Measurements from ENCODE around the gene CALM1. TPM values are rescaled to one million over a fixed set of nuclear protein-coding genes. Genes with fewer than 3 reads are reported as not detected.

The CALM1 gene
- polyA plus RNA-seq, 1 experiment: 251 TPM

DNA sequence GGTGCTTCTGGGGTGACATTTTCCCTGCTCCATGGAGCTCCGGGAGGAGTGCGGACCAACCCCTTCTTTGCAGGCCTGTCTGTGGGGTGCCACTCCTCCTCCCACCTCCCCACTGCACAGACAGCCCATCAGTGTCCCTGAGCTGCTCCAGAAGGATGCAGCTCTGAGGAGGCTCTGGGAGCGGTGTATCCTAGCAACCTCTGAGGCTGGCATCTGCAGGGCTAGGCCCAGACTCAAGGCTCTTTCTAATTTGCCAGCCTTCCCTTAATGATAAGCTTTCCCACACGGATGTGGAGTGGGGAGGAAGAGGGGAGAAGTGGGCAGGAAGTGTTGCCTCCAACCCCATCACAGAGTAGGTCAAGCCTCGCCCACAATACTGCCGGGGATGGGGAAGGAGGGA lies 59.7 kb downstream of the CALM1 start:
- Histone ChIP-seq H3K36me3 (ENCODE audit: control insufficient read depth, insufficient read depth, low read length) (no peaks in the 10 kb centered on the region), H3K27me3 (ENCODE audit: control insufficient read depth, insufficient read depth, low read length) (peaks cover 2% of the 10 kb centered on the region; the same call in 1 of the 2 replicates), H3K4me3 (ENCODE audit: low read depth, low read length) (no peak overlapping the region)
- ChIA-PET POLR2A (no interaction called here), CTCF (no interaction called here)
- TF ChIP-seq, protein P1, sequence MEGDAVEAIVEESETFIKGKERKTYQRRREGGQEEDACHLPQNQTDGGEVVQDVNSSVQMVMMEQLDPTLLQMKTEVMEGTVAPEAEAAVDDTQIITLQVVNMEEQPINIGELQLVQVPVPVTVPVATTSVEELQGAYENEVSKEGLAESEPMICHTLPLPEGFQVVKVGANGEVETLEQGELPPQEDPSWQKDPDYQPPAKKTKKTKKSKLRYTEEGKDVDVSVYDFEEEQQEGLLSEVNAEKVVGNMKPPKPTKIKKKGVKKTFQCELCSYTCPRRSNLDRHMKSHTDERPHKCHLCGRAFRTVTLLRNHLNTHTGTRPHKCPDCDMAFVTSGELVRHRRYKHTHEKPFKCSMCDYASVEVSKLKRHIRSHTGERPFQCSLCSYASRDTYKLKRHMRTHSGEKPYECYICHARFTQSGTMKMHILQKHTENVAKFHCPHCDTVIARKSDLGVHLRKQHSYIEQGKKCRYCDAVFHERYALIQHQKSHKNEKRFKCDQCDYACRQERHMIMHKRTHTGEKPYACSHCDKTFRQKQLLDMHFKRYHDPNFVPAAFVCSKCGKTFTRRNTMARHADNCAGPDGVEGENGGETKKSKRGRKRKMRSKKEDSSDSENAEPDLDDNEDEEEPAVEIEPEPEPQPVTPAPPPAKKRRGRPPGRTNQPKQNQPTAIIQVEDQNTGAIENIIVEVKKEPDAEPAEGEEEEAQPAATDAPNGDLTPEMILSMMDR (IDR thresholded peaks at IDR 0.05; ENCODE audit: insufficient read depth, low read depth, low read length): no peak
- no peak for DNase-seq (ENCODE audit: low read depth)

DNA sequence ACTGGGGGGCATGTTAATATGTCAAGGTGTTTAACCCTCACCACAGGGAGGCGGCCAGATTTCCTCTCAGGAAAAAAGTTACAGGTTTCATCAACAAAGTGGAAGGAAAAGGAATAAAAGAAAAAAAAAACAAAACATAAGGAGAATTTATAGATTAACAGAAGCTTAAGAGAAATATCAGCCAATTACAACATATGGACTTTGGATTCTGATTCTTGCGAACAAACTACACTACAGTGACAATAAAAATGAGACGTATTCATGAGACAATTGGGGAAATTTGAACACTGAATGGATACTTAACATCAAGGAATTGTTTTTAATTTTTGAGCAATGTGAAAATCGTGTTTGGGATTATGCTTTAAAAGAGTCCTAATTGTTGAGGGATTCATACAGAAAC lies 60.4 kb downstream of the CALM1 start:
- DNase-seq (ENCODE audit: low read depth): no peak
- POLR2A ChIA-PET: interaction anchor here (0.6 kb wide), 1 partner anchor 16 kb away, joined by 3 read pairs; no protein-coding TSS in a partner anchor
- Histone ChIP-seq H3K4me3 (ENCODE audit: low read depth, low read length) (no peak overlapping the region), H3K27me3 (ENCODE audit: control insufficient read depth, insufficient read depth, low read length) (peaks cover 2% of the 10 kb centered on the region; the same call in 1 of the 2 replicates), H3K36me3 (ENCODE audit: control insufficient read depth, insufficient read depth, low read length) (no peaks in the 10 kb centered on the region)
- TF ChIP-seq, protein P1 (IDR thresholded peaks at IDR 0.05; ENCODE audit: insufficient read depth, low read depth, low read length): no peak
- CTCF ChIA-PET: interaction anchor here (1.4 kb wide), 1 partner anchor 8 kb away, joined by 4 read pairs; no protein-coding TSS in a partner anchor

Other genes with a start within 250 kb of the CALM1 start
- gene PSMC1, start 140.5 kb upstream of the CALM1 start, polyA plus RNA-seq (2011; rRNA removed): 102 and 180 TPM in 2 replicates
- gene NRDE2, start 65.1 kb upstream of the CALM1 start, polyA plus RNA-seq (2011; rRNA removed): 8.8 and 9.2 TPM in 2 replicates

Data from BJ (cell line).